GM04503 (cell line): ENCODE measurements around the gene TDP1.
A peak's percentile ranks its signal among the peaks of the same experiment; 100 is the strongest.

Experiments used
- DNase-seq: peaks from one replicate; pipeline ENCODE4 v3.0.0-alpha.2; 2012; ENCODE audit warnings: low read depth

The TDP1 gene

GRCh38 chr14:89941830-89942377, 13.8 kb upstream of the TDP1 start:
- DNase-seq = no peak

GRCh38 chr14:89947344-89947743, 8.4 kb upstream of the TDP1 start:
- no peak for DNase-seq

- DNase-seq = no peak
Measured at GRCh38 chr14:89952576-89952975, 3.2 kb upstream of the TDP1 start.

GRCh38 chr14:89953602-89954001, 2.1 kb upstream of the TDP1 start:
- no peak for DNase-seq

GRCh38 chr14:89954070-89955021, 1.4 kb upstream of the TDP1 start, which contains the start of gene EFCAB11:
EFCAB11 (minus strand) TSS chr14:89954730; CDS start chr14:89954660, 70 bp downstream.
- peak; percentile 92 for DNase-seq

- DNase-seq = peak; percentile 18
Measured at GRCh38 chr14:89955022-89955744, 544 bp upstream of the TDP1 start.

GRCh38 chr14:89956661-89957009, 908 bp downstream of the TDP1 start:
- no peak for DNase-seq

- no peak for DNase-seq
Measured at GRCh38 chr14:89957376-89957775, 1.6 kb downstream of the TDP1 start.

- DNase-seq = no peak
Measured at GRCh38 chr14:89957791-89958190, 2.1 kb downstream of the TDP1 start.

- no peak for DNase-seq
Measured at GRCh38 chr14:89958966-89959365, 3.2 kb downstream of the TDP1 start.

- no peak for DNase-seq
Measured at GRCh38 chr14:89959853-89960445, 4.2 kb downstream of the TDP1 start.

- DNase-seq = no peak
Measured at GRCh38 chr14:89960914-89961313, 5.2 kb downstream of the TDP1 start.

- DNase-seq = no peak
Measured at GRCh38 chr14:89963288-89963978, 7.7 kb downstream of the TDP1 start.

- DNase-seq = no peak
Measured at GRCh38 chr14:89965839-89966238, 10.1 kb downstream of the TDP1 start.

GRCh38 chr14:89973234-89973823, 17.6 kb downstream of the TDP1 start:
- no peak for DNase-seq

GRCh38 chr14:89977668-89978067, 21.9 kb downstream of the TDP1 start:
- no peak for DNase-seq

GRCh38 chr14:89978656-89979055, 22.9 kb downstream of the TDP1 start:
- no peak for DNase-seq

GRCh38 chr14:89983375-89983774, 27.6 kb downstream of the TDP1 start:
- no peak for DNase-seq

- no peak for DNase-seq
Measured at GRCh38 chr14:89986462-89987160, 30.9 kb downstream of the TDP1 start.

GRCh38 chr14:89987161-89987475, 31.4 kb downstream of the TDP1 start:
- no peak for DNase-seq

GRCh38 chr14:89988787-89989186, 33.1 kb downstream of the TDP1 start:
- no peak for DNase-seq
